Cardiac muscle cell (in vitro differentiated cells and primary cell): ENCODE results near the gene ATG4A. TPM values are rescaled to one million over a fixed set of nuclear protein-coding genes. Genes with fewer than 3 reads are reported as not detected.

ENCODE experiments used
- polyA plus RNA-seq: library from polyadenylated mRNA; unstranded; fragments of >200 nt; fragmentation: Nextera tagmentation; extraction: Ambion mirVana; gene quantifications from 2 replicates; pipeline ENCODE4 v1.2.1, GENCODE V29; 2016
- total RNA-seq: library from RNA; depleted of rRNA; stranded (reverse); fragments of >200 nt; gene quantifications from 2 replicates; pipeline ENCODE4 v1.2.3, GENCODE V29; 2016

The ATG4A gene
- total and polyA plus RNA-seq, 2 experiments from 2014 or later = 13.0 to 29.5 TPM

Other genes starting within 250 kb of the ATG4A start
- not detected in 2 replicates for gene TEX13B, start 109.4 kb upstream of the ATG4A start, total RNA-seq
- gene TEX13B, start 109.4 kb upstream of the ATG4A start, polyA plus RNA-seq = not detected in 2 replicates
- gene VSIG1, start 46.7 kb upstream of the ATG4A start, total RNA-seq = 0.07 TPM in 1 of 2 replicates, not detected in the other
- not detected in 2 replicates for gene VSIG1, start 46.7 kb upstream of the ATG4A start, polyA plus RNA-seq
- 78.6 and 116 TPM in 2 replicates for gene PSMD10, start 236 bp upstream of the ATG4A start, total RNA-seq
- gene PSMD10, start 236 bp upstream of the ATG4A start, polyA plus RNA-seq = 130 and 143 TPM in 2 replicates